HCT116 (cell line): ENCODE results near the gene OR1N2. TPM values are rescaled to one million over a fixed set of nuclear protein-coding genes. Genes with fewer than 3 reads are reported as not detected.

Experiments
- ATAC-seq: fragments of 200-7000 bp; cut with Tn5 transposase; 2 replicates; pipeline ENCODE4 v1.9.1; 2020; ENCODE audit warnings: mild to moderate bottlenecking, moderate library complexity
- BruUV-seq: library from RNA; stranded (reverse); fragments of 400-500 nt; replicated peaks from 2 replicates; lab custom pipeline; 2021; lab: Mats Ljungman, UMichigan
- CTCF ChIA-PET: fragments of 300-600 bp; sonication (Branson Sonifier 250); formaldehyde crosslinking; loops from one replicate; lab custom pipeline; 2021; ENCODE audit warnings: antibody characterized with exemption; lab: Charles Lee
- POLR2A ChIA-PET: fragments of 300-600, 350-600 bp; sonication (Branson Sonifier 250); formaldehyde crosslinking; loops from one replicate; lab custom pipeline; 2021; ENCODE audit warnings: antibody characterized with exemption; lab: Charles Lee
- RAD21 ChIA-PET, 2 experiments: fragments of 300-600 bp; sonication (Branson Sonifier 250); formaldehyde crosslinking; loops; one replicate each; lab custom pipeline; 2023; ENCODE audit warnings: low total read pairs in 2 of 2; ENCODE audit not compliant: uncharacterized antibody in 2 of 2, unreplicated experiment in 2 of 2, low non-redundant PET in 1 of 2; lab: Charles Lee
- DNase-seq: peaks from one replicate; pipeline ENCODE4 v3.0.0-alpha.2; 2010; ENCODE audit warnings: low read depth, low spot score
- H2AFZ ChIP-seq: fragments of 200-600 bp; shearing (Covaris generic), sonication (generic); 2 replicates; pipeline ENCODE4 v1.6.1; 2017; ENCODE audit warnings: low read depth, mixed run types, mixed read lengths, antibody characterized with exemption, low read length; ENCODE audit not compliant: poor library complexity, severe bottlenecking
- H3K27ac ChIP-seq: 2 replicates; pipeline ENCODE4 v1.5.1; 2012; ENCODE audit warnings: low read depth, low read length
- H3K27me3 ChIP-seq: fragments of 200-600 bp; sonication (generic); 2 replicates; pipeline ENCODE4 v1.6.1; 2016; ENCODE audit warnings: mixed run types, low read length, mixed read lengths; ENCODE audit not compliant: insufficient read depth
- H3K36me3 ChIP-seq, 2 experiments: fragments of 200-500 bp in 1 of 2; fragments of 200-600 bp in 1 of 2; sonication (Bioruptor generic) in 1 of 2; sonication (generic) in 1 of 2; 2 replicates each; pipeline versions ENCODE4 v1.5.1 to v1.6.1; 2014 to 2016; ENCODE audit warnings: low read length in 2 of 2, inconsistent platforms in 1 of 2, mixed read lengths in 1 of 2, mixed run types in 1 of 2; ENCODE audit not compliant: insufficient read depth in 2 of 2, control insufficient read depth in 1 of 2
- H3K4me1 ChIP-seq, 2 experiments: fragments of 200-600 bp in 1 of 2; sonication (generic) in 1 of 2; 2 replicates each; pipeline versions ENCODE4 v1.5.1 to v1.6.1; 2012 to 2017; ENCODE audit warnings: low read length in 2 of 2, inconsistent platforms in 1 of 2, mild to moderate bottlenecking in 1 of 2, mixed read lengths in 1 of 2, mixed run types in 1 of 2, moderate library complexity in 1 of 2; ENCODE audit not compliant: insufficient read depth in 2 of 2, control insufficient read depth in 1 of 2
- H3K4me2 ChIP-seq: fragments of 200-600 bp; sonication (generic); 2 replicates; pipeline ENCODE4 v1.6.1; 2017; ENCODE audit warnings: mixed run types, low read length, mixed read lengths
- H3K4me3 ChIP-seq, 2 experiments: fragments of 200-600 bp in 1 of 2; sonication (generic) in 1 of 2; replicated peaks in 1 of 2; 2 replicates each; pipeline ENCODE4 v1.5.1; 2011 to 2016; ENCODE audit warnings: low read length in 2 of 2, control low read depth in 1 of 2, low read depth in 1 of 2, mild to moderate bottlenecking in 1 of 2, mixed read lengths in 1 of 2, mixed run types in 1 of 2
- H3K79me2 ChIP-seq: fragments of 200-600 bp; sonication (generic); 2 replicates; pipeline ENCODE4 v1.6.1; 2017; ENCODE audit warnings: mild to moderate bottlenecking, mixed run types, low read length, moderate library complexity, mixed read lengths; ENCODE audit not compliant: insufficient read depth
- H3K9ac ChIP-seq: fragments of 200-600 bp; sonication (generic); 2 replicates; pipeline ENCODE4 v1.6.1; 2016; ENCODE audit warnings: low read length, mixed read lengths
- H3K9me2 ChIP-seq: fragments of 200-600 bp; sonication (generic), shearing (Covaris generic); 2 replicates; pipeline ENCODE4 v1.6.1; 2017; ENCODE audit warnings: mixed run types, mild to moderate bottlenecking, moderate library complexity; ENCODE audit not compliant: insufficient read depth
- H3K9me3 ChIP-seq, 2 experiments: fragments of 200-500 bp in 1 of 2; fragments of 200-600 bp in 1 of 2; sonication (Bioruptor generic) in 1 of 2; sonication (generic) in 1 of 2; 2 replicates each; pipeline ENCODE4 v1.6.1; 2014 to 2017; ENCODE audit warnings: low read length in 2 of 2, mixed read lengths in 2 of 2, inconsistent platforms in 1 of 2, low read depth in 1 of 2, mild to moderate bottlenecking in 1 of 2, mixed run types in 1 of 2, moderate library complexity in 1 of 2; ENCODE audit not compliant: control insufficient read depth in 1 of 2, insufficient read depth in 1 of 2
- H4K20me1 ChIP-seq: fragments of 200-600 bp; sonication (generic), shearing (Covaris generic); 2 replicates; pipeline ENCODE4 v1.6.1; 2017; ENCODE audit warnings: mixed run types, mild to moderate bottlenecking, moderate library complexity; ENCODE audit not compliant: insufficient read depth
- CEBPB ChIP-seq: IDR thresholded peaks from 2 replicates; pipeline ENCODE4 v1.6.1; 2012; ENCODE audit warnings: low read depth
- CTCF ChIP-seq, 3 experiments: fragments of 200-600 bp in 1 of 3; sonication (generic) in 1 of 3; IDR thresholded peaks in 2 of 3; conservative IDR thresholded peaks in 1 of 3; 2 replicates each; pipeline ENCODE4 v1.5.1; 2012 to 2017; ENCODE audit warnings: low read depth in 2 of 3, low read length in 2 of 3, antibody characterized with exemption in 1 of 3, borderline replicate concordance in 1 of 3, control low read depth in 1 of 3, mild to moderate bottlenecking in 1 of 3, mixed read lengths in 1 of 3, mixed run types in 1 of 3, moderate library complexity in 1 of 3; ENCODE audit not compliant: insufficient read depth in 1 of 3
- EGR1 ChIP-seq: IDR thresholded peaks from 2 replicates; pipeline ENCODE4 v1.6.1; 2012; ENCODE audit warnings: low read depth
- EZH2 ChIP-seq: fragments of 200-600 bp; sonication (generic); IDR thresholded peaks from 2 replicates; pipeline ENCODE4 v1.6.1; 2017; ENCODE audit warnings: antibody characterized with exemption, mixed run types
- EZH2phosphoT487 ChIP-seq: fragments of 200-600 bp; IDR thresholded peaks from 2 replicates; pipeline ENCODE4 v1.6.1; 2018; ENCODE audit warnings: antibody characterized with exemption, borderline replicate concordance
- FOSL1 ChIP-seq: IDR thresholded peaks from 2 replicates; pipeline ENCODE4 v1.6.1; 2012; ENCODE audit warnings: low read depth
- JUND ChIP-seq: IDR thresholded peaks from 2 replicates; pipeline ENCODE4 v1.6.1; 2012
- RAD21 ChIP-seq: IDR thresholded peaks from 2 replicates; pipeline ENCODE4 v1.6.1; 2012; ENCODE audit warnings: low read depth, mild to moderate bottlenecking
- REST ChIP-seq: IDR thresholded peaks from 2 replicates; pipeline ENCODE4 v1.6.1; 2012; ENCODE audit warnings: low read depth
- SP1 ChIP-seq: IDR thresholded peaks from 2 replicates; pipeline ENCODE4 v1.6.1; 2012; ENCODE audit warnings: low read depth
- TCF7L2 ChIP-seq: IDR thresholded peaks from 2 replicates; pipeline ENCODE4 v1.7.0; 2011; ENCODE audit warnings: borderline replicate concordance, inconsistent platforms; ENCODE audit not compliant: insufficient read depth, insufficient read length; ENCODE audit errors: extremely low read depth
- YY1 ChIP-seq: IDR thresholded peaks from 2 replicates; pipeline ENCODE4 v1.6.1; 2011; ENCODE audit warnings: low read length, low read depth, moderate library complexity, mild to moderate bottlenecking; ENCODE audit not compliant: insufficient replicate concordance; ENCODE audit errors: extremely low read depth
- ZNF274 ChIP-seq: fragments of 200-500 bp; sonication (Bioruptor generic); IDR thresholded peaks from 2 replicates; pipeline ENCODE4 v1.6.1; 2014; ENCODE audit warnings: mild to moderate bottlenecking, low read depth, low read length, inconsistent platforms
- intact Hi-C: fragments of 100-400 bp; cut with micrococcal nuclease; formaldehyde crosslinking; loops from 2 replicates; pipeline ENCODE4 v1.10.0; 2022
- total RNA-seq: library from RNA; stranded (reverse); gene quantifications from one replicate; pipeline ENCODE4 v1.2.1, GENCODE V29; 2021; ENCODE audit not compliant: unreplicated experiment

Gene OR1N2
- total RNA-seq, 1 experiment from 2014 or later = not detected

- BruUV-seq = no TSS peak
- Histone ChIP-seq H3K27ac (no peak overlapping the region), H3K36me3 (no peaks in the 10 kb centered on the region), H3K9me3 (no peaks in the 10 kb centered on the region), H3K4me1 (no peaks in the 10 kb centered on the region), H2AFZ (no peak overlapping the region), H3K4me2 (no peak overlapping the region), H3K4me3 (no peak overlapping the region), H3K9me2 (no peaks in the 10 kb centered on the region), H3K79me2 (no peaks in the 10 kb centered on the region), H3K27me3 (peaks cover 6% of the 10 kb centered on the region), H4K20me1 (no peaks in the 10 kb centered on the region), H3K9ac (no peak overlapping the region)
- DNase-seq (no peak), ATAC-seq (no peak)
- POLR2A ChIA-PET = no interaction called here
- CTCF ChIA-PET = no interaction called here
- TF ChIP-seq EZH2 = no peak
- TF ChIP-seq EZH2phosphoT487 = no peak
- TF ChIP-seq TCF7L2 = no peak
- TF ChIP-seq SP1 = no peak
- TF ChIP-seq CTCF (IDR thresholded peaks at IDR 0.05 in 2 of 3, conservative IDR thresholded peaks at IDR 0.05 in 1 of 3; ENCODE audit: borderline replicate concordance in 1 of 3, insufficient read depth in 1 of 3, low read depth in 2 of 3, low read length in 2 of 3) = no peak
- no peak for TF ChIP-seq ZNF274
- TF ChIP-seq CEBPB = no peak
- TF ChIP-seq FOSL1 = no peak
- TF ChIP-seq RAD21 = no peak
- TF ChIP-seq EGR1 = no peak
- no peak for TF ChIP-seq JUND
- TF ChIP-seq YY1 = no peak
- no peak for TF ChIP-seq REST
- RAD21 ChIA-PET = no interaction called here
- intact Hi-C loops = no loop called here
Measured at GRCh38 chr9:122561446-122561845, 8.5 kb downstream of the OR1N2 start.
